Calu3 (cell line): Measurements from ENCODE around the gene ISX. TPM values are rescaled to one million over a fixed set of nuclear protein-coding genes. Genes with fewer than 3 reads are reported as not detected.

Experiments used
- BruUV-seq: library from RNA; stranded (reverse); fragments of 400-500 nt; replicated peaks from 2 replicates; lab custom pipeline; 2021; lab: Mats Ljungman, UMichigan
- CTCF ChIA-PET: fragments of 300-600 bp; sonication (Branson Sonifier 250); formaldehyde crosslinking; loops from one replicate; lab custom pipeline; 2022; ENCODE audit warnings: antibody characterized with exemption; lab: Charles Lee
- DNase-seq: peaks from one replicate; pipeline ENCODE4 v3.0.0; 2022
- H3K27ac Mint-ChIP-seq: one replicate; pipeline ENCODE4 v1.8.0; 2022; ENCODE audit warnings: mixed read lengths; ENCODE audit not compliant: unreplicated experiment
- H3K27me3 Mint-ChIP-seq: one replicate; pipeline ENCODE4 v1.8.0; 2022; ENCODE audit warnings: mixed read lengths; ENCODE audit not compliant: unreplicated experiment
- H3K36me3 Mint-ChIP-seq: one replicate; pipeline ENCODE4 v1.8.0; 2022; ENCODE audit warnings: mild to moderate bottlenecking, moderate library complexity, mixed read lengths; ENCODE audit not compliant: insufficient read depth, unreplicated experiment
- H3K4me1 Mint-ChIP-seq: one replicate; pipeline ENCODE4 v1.8.0; 2022; ENCODE audit warnings: mild to moderate bottlenecking, low read depth, mixed read lengths; ENCODE audit not compliant: unreplicated experiment
- H3K4me3 Mint-ChIP-seq: one replicate; pipeline ENCODE4 v1.8.0; 2022; ENCODE audit warnings: mild to moderate bottlenecking, low read depth, moderate library complexity, mixed read lengths; ENCODE audit not compliant: unreplicated experiment
- H3K9me3 Mint-ChIP-seq: one replicate; pipeline ENCODE4 v1.8.0; 2022; ENCODE audit warnings: low read depth, mixed read lengths; ENCODE audit not compliant: unreplicated experiment
- CTCF ChIP-seq: fragments of 200-600 bp; IDR thresholded peaks from one replicate; pipeline ENCODE4 v1.8.0; 2022; ENCODE audit warnings: antibody characterized with exemption; ENCODE audit not compliant: unreplicated experiment
- intact Hi-C: fragments of 100-400 bp; cut with micrococcal nuclease; formaldehyde crosslinking; loops from one replicate; pipeline ENCODE4 v1.10.0; 2022; ENCODE audit not compliant: unreplicated experiment
- total RNA-seq: library from RNA; stranded (reverse); gene quantifications from 2 replicates; pipeline ENCODE4 v1.2.3, GENCODE V29; 2022

Gene ISX
- total RNA-seq, 1 experiment from 2014 or later = not detected

- Mint-ChIP-seq H3K9me3 (no peaks in the 10 kb centered on the region), H3K4me1 (no peaks in the 10 kb centered on the region), H3K27me3 (peaks cover 21% of the 10 kb centered on the region), H3K4me3 (no peak overlapping the region), H3K27ac (no peak overlapping the region), H3K36me3 (no peaks in the 10 kb centered on the region)
- DNase-seq = no peak
- no peak for TF ChIP-seq CTCF
- intact Hi-C loops = no loop called here
- CTCF ChIA-PET = no interaction called here
- BruUV-seq = no TSS peak
Observed at GRCh38 chr22:35069541-35069940, 3.6 kb downstream of the ISX start.

GRCh38 chr22:35070451-35071093, 4.6 kb downstream of the ISX start:
- Mint-ChIP-seq H3K27ac (no peak overlapping the region), H3K36me3 (no peaks in the 10 kb centered on the region), H3K9me3 (no peaks in the 10 kb centered on the region), H3K4me3 (no peak overlapping the region), H3K4me1 (no peaks in the 10 kb centered on the region), H3K27me3 (peaks cover 21% of the 10 kb centered on the region)
- TF ChIP-seq CTCF = no peak
- CTCF ChIA-PET = no interaction called here
- DNase-seq = no peak
- intact Hi-C loops = no loop called here
- BruUV-seq = no TSS peak

GRCh38 chr22:35071784-35072183, 5.8 kb downstream of the ISX start:
- no peak overlapping the region for H3K4me3 Mint-ChIP-seq
- no peak for DNase-seq
- no peak for TF ChIP-seq CTCF
- CTCF ChIA-PET = no interaction called here
- BruUV-seq = no TSS peak
- intact Hi-C loops = no loop called here
- H3K4me1 Mint-ChIP-seq = no peaks in the 10 kb centered on the region
- H3K36me3 Mint-ChIP-seq = no peaks in the 10 kb centered on the region
- peaks cover 24% of the 10 kb centered on the region for H3K27me3 Mint-ChIP-seq
- no peaks in the 10 kb centered on the region for H3K9me3 Mint-ChIP-seq
- H3K27ac Mint-ChIP-seq = no peak overlapping the region

GRCh38 chr22:35072925-35073324, 7.0 kb downstream of the ISX start:
- Mint-ChIP-seq H3K4me3 (no peak overlapping the region), H3K27me3 (peaks cover 31% of the 10 kb centered on the region), H3K36me3 (no peaks in the 10 kb centered on the region), H3K4me1 (no peaks in the 10 kb centered on the region), H3K9me3 (no peaks in the 10 kb centered on the region), H3K27ac (no peak overlapping the region)
- TF ChIP-seq CTCF = no peak
- BruUV-seq = no TSS peak
- intact Hi-C loops = no loop called here
- CTCF ChIA-PET = interaction anchor here (0.6 kb wide), 1 partner anchor 1936 kb away, joined by 3 read pairs; no protein-coding TSS in a partner anchor
- DNase-seq = no peak
